ENCODE data around the gene TUBB1.
A peak's percentile ranks its signal among the peaks of the same experiment; 100 is the strongest.
"Not testable (repeated sequence)": the region's sequence is repeated elsewhere in the genome, so short reads cannot be mapped to it uniquely, and the experiment has no call there.

The TUBB1 gene

DNA sequence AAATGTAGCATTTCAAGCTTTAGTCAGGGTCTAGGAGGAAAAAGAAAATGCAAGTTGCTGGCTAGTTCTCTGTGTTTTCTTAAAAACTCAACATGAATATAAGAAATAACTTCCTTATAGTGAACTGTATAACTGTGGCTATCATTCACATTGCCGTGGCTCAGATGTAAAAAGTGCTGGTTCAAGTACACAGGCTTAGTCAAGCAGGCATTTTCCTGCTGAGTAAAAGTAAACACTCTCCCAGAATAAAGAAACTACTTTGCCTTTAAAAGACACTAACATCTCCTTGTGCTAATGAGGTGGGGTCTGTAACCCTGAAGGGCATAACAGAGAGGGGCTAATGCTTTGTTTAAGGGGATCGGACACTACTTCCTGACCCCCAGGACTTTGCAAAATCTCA lies 9.6 kb downstream of the TUBB1 start:
- no peak for TF ChIP-seq GATA1 (IDR thresholded peaks at IDR 0.05; ENCODE audit: low read depth, low read length)
- no peak for TF ChIP-seq POLR2A (IDR thresholded peaks at IDR 0.05; ENCODE audit: low read length)
- no peak for DNase-seq

DNA sequence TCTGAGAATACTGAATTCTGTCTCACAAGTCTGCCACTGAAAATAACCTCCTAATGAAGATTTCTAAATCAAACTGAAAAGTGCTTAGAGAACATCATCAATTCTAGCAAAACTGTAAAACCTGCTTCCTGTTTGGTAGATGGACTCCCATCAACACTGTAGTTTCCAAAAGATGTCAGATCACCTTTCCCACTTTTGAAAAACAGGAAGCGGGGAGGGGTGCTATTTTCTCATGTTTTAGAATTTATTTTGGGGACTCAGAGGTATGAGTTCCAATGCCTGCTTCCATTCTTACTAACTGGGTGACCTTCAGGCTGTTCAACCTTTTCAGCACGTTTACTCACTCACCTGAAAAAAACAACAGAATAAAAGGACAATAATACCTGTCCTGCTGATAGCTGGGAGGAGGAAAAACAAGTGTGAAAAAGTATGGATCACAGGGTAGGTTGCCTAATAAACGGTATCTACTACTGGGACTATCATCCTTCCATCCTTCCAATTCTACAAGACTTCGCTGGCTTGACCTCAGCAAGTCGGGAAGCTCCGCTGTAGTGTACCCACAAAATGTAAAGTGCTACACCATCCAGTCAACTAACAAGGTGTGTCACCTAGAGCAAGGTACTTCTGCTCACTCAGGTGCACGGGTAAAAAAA lies 11.8 kb downstream of the TUBB1 start:
- TF ChIP-seq POLR2A (IDR thresholded peaks at IDR 0.05; ENCODE audit: low read length) (no peak), GATA1 (IDR thresholded peaks at IDR 0.05; ENCODE audit: low read depth, low read length) (no peak)
- no peak for DNase-seq

DNA sequence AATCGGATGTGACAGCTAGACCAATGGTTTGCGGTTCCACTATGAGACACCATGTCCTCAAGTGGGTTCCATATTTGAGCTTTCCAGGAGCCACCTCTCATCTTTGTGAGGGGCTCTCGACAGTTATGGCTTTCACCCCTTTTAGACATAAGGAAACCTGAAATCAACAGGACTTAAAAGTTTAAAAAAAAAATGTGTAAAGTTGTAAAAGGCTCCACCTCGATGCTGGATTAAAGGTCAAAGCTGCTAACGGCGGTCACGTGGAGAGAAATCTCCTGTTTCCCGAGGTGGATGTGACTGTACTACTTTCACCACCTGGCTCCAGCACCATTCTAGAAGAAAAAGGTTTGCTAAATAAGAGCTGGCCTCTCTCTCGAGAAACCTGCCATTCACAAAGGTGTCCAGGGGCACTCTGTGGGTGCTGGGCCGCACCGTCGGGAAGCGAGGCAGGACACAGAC lies 12.4 kb downstream of the TUBB1 start:
- TF ChIP-seq POLR2A (IDR thresholded peaks at IDR 0.05; ENCODE audit: low read length) (no peak), GATA1 (IDR thresholded peaks at IDR 0.05; ENCODE audit: low read depth, low read length) (no peak)
- DNase-seq = no peak

DNA sequence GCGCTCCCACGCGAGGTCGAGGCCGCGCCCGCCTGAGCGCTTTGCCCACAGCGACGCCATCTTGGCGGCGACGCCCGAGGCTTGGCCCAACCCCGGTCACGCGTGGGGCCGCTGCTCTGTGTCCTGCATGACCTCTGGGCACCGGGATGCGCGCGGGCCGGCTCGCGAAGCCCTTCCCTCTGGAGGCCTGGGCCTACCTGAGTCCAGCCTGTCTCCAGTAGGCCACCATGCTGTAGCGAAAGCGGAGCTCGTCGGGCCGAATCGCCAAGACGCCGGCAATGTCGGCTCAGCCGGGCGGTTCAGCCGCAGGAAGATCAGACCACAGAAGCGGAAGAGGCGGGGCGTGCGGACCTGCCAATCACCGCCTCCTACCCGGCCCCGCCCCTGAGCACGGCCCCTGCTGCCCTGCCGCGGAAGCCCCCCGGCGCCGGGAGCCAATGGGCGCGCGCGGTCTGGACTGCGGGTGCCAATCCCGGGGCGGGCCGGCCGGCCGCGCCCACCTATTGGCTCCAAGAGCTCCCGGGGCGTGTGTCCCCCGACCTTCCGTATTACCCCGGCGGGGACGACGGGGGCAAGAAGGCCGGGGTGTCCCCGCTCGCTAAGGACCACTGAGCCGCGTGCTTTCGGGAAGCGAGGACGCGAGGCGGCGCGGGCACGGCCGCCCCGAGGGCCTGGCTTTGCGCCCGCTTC lies 12.9 kb downstream of the TUBB1 start, which contains the start of gene ATP5F1E:
Gene ATP5F1E (minus strand): TSS at position 313 of the 690 bp plus-strand sequence. CDS start 84 bp downstream, at position 229.
- TF ChIP-seq GATA1 (IDR thresholded peaks at IDR 0.05; ENCODE audit: low read depth, low read length) (no peak), POLR2A (IDR thresholded peaks at IDR 0.05; ENCODE audit: low read length) (peak; percentile 93)

DNA sequence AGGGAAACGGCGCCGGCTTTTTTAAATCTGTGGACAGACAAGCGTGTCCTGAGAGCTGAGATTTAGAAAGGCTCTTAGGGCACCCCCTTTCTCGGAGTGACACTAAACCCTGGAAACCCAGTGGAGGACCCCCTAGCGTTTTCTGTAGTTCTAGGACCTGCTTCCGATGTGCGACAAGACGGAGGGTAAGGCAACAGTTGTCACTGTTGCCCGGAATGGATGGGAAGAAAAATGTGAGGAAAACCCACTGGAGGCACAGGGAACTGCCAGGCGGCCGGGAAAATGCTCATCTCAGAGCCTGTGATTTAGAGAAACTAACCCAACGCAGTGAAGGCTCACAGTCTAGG lies 13.5 kb downstream of the TUBB1 start:
- no peak for TF ChIP-seq GATA1 (IDR thresholded peaks at IDR 0.05; ENCODE audit: low read depth, low read length)
- TF ChIP-seq POLR2A (IDR thresholded peaks at IDR 0.05; ENCODE audit: low read length) = no peak
- DNase-seq = no peak

More for the DNA sequence above, 12.9 kb downstream of the TUBB1 start, which contains the start of gene ATP5F1E:
- peak; percentile 97 to 98 for DNase-seq

DNA sequence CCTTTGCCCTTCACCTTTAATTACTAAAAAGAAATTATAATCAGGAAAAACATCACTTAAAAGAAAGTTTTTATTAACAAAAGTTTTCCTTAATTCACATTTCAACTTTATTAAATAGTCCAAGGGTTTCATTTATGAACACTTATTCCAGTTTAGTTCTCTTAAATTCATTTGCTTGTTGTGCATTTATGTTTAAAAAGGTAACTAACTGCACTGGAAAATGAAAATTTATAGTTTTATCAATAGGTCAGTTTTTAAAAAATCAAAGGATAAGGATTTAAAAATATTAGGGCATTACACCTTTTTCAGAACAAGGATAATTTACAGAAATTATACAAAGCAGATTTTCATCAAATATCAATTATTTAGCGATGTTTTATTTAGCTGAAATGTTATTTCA lies 13.9 kb downstream of the TUBB1 start:
- DNase-seq = no peak
- TF ChIP-seq POLR2A (IDR thresholded peaks at IDR 0.05; ENCODE audit: low read length) = no peak

DNA sequence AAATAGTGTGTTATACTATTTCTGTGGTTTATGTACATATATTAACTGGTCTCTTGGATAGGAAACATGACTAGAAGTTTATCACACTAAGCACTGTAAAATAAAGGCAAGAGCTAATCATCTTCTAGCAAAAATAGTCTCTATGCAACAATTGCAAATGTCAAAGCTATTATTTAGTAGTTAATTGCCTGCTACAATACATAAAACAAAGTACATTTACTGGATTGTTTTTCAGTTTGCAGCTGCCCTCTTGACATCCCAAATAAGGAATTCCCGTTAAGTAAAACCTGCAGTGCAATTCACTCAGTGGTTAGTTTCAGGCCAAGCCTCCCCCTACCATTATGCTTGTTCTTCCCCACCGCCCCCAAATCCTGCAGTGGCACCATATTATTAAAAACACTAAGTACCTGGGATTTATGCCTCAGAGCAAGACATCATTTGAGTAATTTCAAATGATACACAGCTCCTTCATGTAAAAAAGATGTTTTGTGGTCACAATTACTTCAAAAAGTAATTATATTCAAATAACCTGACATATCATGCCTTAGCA lies 14.5 kb downstream of the TUBB1 start:
- DNase-seq = no peak
- TF ChIP-seq POLR2A (IDR thresholded peaks at IDR 0.05; ENCODE audit: low read length) (no peak), GATA1 (IDR thresholded peaks at IDR 0.05; ENCODE audit: low read depth, low read length) (no peak)

DNA sequence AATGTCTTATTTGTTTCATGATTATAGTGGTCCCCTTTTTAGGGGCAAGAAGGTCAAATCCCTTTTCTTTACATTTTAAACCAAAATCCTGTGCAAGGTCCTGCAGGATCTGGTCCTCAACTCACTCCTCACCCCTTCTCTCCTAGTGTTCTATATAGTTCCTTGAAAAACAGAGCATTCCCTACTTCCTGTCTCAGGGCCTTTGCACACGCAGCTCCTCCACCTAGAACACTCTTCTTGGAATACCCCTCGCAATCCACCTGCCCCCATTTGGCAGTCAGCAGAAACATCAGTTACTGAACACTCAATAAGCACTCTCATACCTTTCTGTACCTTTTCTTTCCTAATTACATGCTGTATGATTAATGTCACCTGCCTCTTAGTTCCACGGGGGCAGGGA lies 16.2 kb downstream of the TUBB1 start:
- TF ChIP-seq GATA1 (IDR thresholded peaks at IDR 0.05; ENCODE audit: low read depth, low read length) (no peak), POLR2A (IDR thresholded peaks at IDR 0.05; ENCODE audit: low read length) (no peak)
- DNase-seq = no peak

DNA sequence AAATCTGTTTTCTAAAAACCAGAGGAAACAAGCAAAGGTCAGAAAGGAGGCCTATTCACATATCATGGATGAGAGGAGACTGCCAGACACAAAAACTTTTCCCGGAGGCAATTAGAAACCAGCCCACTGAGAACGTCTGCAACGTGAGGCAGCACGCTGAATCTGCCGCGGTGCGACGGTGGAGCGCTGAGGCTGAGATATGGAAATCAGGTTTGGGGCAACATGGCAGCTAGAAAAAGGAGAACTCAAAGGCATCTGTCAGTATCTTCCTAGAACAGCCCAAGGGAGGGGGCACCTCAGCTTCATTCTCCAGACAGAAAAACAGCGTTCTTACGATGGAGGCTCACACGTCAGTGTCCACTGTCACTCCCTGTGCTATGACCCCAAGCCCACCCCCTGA lies 18.2 kb downstream of the TUBB1 start:
- TF ChIP-seq POLR2A (IDR thresholded peaks at IDR 0.05; ENCODE audit: low read length) = no peak
- TF ChIP-seq GATA1 (IDR thresholded peaks at IDR 0.05; ENCODE audit: low read depth, low read length) = no peak
- DNase-seq = no peak

DNA sequence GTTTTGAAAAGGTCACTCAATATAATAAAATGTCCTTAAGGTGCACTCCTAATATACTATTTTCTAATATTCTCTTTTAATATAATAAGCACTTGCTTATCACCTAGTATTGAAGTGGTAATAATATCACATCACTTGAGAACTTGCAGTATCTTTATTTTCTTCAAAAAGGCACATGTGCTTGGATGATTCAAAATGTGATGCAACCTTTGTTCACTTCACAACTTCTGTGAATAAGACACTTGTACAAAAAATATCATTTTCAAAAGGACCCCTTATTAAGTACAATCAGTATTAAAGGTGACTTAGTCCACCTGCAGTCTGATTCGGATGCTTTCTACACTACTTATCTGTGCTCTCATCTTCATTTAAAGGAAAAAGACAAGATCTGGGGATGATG lies 20.0 kb downstream of the TUBB1 start:
- TF ChIP-seq POLR2A (IDR thresholded peaks at IDR 0.05; ENCODE audit: low read length) (no peak), GATA1 (IDR thresholded peaks at IDR 0.05; ENCODE audit: low read depth, low read length) (no peak)
- peak in 1 of 2 experiments; percentile 13 for DNase-seq

DNA sequence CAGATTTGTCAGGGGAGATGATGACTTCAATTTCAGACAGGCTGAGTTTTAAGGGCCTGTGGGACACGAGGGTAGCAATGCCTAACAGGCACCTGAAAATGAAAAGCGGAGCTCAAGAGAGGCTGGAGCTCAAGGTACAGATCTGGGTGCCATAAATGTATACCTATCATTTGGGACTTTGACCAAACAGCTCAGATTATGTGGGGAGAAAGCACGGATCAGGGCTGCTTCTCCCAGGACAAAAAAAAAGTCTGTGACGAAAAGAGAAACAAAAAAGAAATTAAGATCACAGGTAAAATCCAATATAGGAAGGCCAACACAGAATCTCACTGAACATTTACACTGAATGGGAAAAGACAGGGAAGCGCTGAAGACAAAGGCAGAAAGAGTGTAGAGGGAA lies 21.4 kb downstream of the TUBB1 start:
- no peak for DNase-seq
- TF ChIP-seq POLR2A (IDR thresholded peaks at IDR 0.05; ENCODE audit: low read length) (no peak), GATA1 (IDR thresholded peaks at IDR 0.05; ENCODE audit: low read depth, low read length) (no peak)

DNA sequence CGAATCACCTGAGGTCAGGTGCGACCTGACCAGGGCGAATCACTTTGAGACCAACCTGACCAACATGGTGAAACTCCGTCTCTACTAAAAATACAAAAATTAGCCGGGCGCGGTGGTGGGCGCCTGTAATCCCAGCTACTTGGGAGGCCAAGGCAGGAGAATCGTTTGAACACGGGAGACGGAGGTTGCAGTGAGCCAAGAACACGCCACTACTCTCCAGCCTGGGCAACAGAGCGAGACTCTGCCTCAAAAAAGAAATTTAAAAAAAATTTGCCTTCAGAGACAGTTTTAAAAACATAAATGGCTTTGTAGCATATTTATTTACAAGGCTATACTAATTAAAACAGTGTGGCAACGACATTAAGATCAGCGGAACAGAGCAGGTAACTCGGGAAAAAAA lies 22.3 kb downstream of the TUBB1 start:
- DNase-seq = not testable (repeated sequence)

DNA sequence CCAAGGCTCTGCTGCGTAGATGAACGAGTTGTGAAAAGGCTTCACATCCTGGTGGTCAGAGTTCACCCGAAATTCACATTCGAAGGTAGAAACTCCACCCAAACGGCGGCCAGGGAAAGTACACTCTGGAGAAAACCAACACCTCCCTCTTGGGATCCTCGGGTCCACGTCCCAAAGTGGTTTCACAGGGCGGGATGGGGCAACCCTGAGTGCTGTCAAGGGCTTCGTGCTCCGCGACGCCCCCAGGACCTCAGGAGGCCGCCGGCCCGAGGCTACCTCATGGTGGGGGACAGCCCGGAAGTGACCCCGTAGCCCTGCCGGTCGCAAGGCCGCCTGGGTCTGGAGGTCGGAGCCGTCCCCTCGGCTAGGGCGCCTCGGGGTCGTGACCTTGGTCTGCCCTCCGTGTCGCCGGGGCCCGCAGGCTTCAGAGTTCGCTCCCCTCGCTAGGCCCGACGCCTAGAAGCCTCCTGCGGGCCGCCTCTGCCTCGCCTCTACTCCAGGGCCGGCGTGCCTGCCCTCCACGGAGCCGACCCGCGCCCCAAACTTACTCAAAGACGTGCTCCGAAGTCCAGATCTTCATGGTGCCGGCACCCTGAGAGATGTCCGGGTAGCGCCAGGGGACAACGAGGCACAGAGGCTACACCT lies 23.0 kb downstream of the TUBB1 start, which contains the start of gene PRELID3B:
Gene PRELID3B (minus strand): TSS at position 636 of the 645 bp plus-strand sequence. CDS start 56 bp downstream, at position 580.
- TF ChIP-seq GATA1 (IDR thresholded peaks at IDR 0.05; ENCODE audit: low read depth, low read length) (no peak), POLR2A (IDR thresholded peaks at IDR 0.05; ENCODE audit: low read length) (peak; percentile 48)
- peak in 1 of 2 experiments; percentile 81 for DNase-seq
